Hepatocyte (in vitro differentiated cells): ENCODE results near the gene ZNF664. TPM values are rescaled to one million over a fixed set of nuclear protein-coding genes. Genes with fewer than 3 reads are reported as not detected.
"Not testable (repeated sequence)": the region's sequence is repeated elsewhere in the genome, so short reads cannot be mapped to it uniquely, and the experiment has no call there.

Source experiments
- DNase-seq: peaks from one replicate; pipeline ENCODE4 v3.0.0-alpha.2; 2016; ENCODE audit warnings: low spot score
- H2AFZ ChIP-seq: fragments of 200-600 bp; sonication (generic); 2 replicates; pipeline ENCODE4 v1.6.0; 2016; ENCODE audit warnings: antibody characterized with exemption, mild to moderate bottlenecking
- H3K27ac ChIP-seq: fragments of 200-600 bp; sonication (generic); 2 replicates; pipeline ENCODE4 v1.5.1; 2016; ENCODE audit warnings: mild to moderate bottlenecking
- H3K27me3 ChIP-seq: fragments of 200-600 bp; sonication (generic); 2 replicates; pipeline ENCODE4 v1.6.1; 2016
- H3K36me3 ChIP-seq: fragments of 200-600 bp; sonication (generic); replicated peaks from 2 replicates; pipeline ENCODE4 v1.5.1; 2016; ENCODE audit warnings: low read depth; ENCODE audit not compliant: insufficient read depth
- H3K4me1 ChIP-seq: fragments of 200-600 bp; sonication (generic); 2 replicates; pipeline ENCODE4 v1.5.1; 2016; ENCODE audit warnings: mild to moderate bottlenecking, moderate library complexity; ENCODE audit not compliant: insufficient read depth
- H3K4me2 ChIP-seq: fragments of 200-600 bp; sonication (generic); 2 replicates; pipeline ENCODE4 v1.6.0; 2016
- H3K4me3 ChIP-seq: fragments of 200-600 bp; sonication (generic); 2 replicates; pipeline ENCODE4 v1.5.1; 2016; ENCODE audit warnings: mild to moderate bottlenecking
- H3K79me2 ChIP-seq: fragments of 200-600 bp; sonication (generic); 2 replicates; pipeline ENCODE4 v1.6.0; 2017; ENCODE audit warnings: mild to moderate bottlenecking
- H3K9me2 ChIP-seq: fragments of 200-600 bp; sonication (generic); replicated peaks from 2 replicates; pipeline ENCODE4 v1.6.0; 2017; ENCODE audit warnings: mild to moderate bottlenecking; ENCODE audit not compliant: insufficient read depth
- H3K9me3 ChIP-seq: fragments of 200-600 bp; sonication (generic); 2 replicates; pipeline ENCODE4 v1.5.1; 2016; ENCODE audit warnings: low read depth, mild to moderate bottlenecking
- H4K20me1 ChIP-seq: fragments of 200-600 bp; sonication (generic); 2 replicates; pipeline ENCODE4 v1.6.0; 2016; ENCODE audit warnings: mild to moderate bottlenecking; ENCODE audit not compliant: insufficient read depth, poor library complexity, severe bottlenecking
- EZH2 ChIP-seq: fragments of 200-600 bp; sonication (generic); IDR thresholded peaks from 2 replicates; pipeline ENCODE4 v1.6.1; 2016; ENCODE audit warnings: antibody characterized with exemption, mild to moderate bottlenecking, borderline replicate concordance
- EZH2phosphoT487 ChIP-seq: fragments of 200-600 bp; sonication (generic); IDR thresholded peaks from one replicate; pipeline ENCODE4 v1.6.1; 2018; ENCODE audit warnings: antibody characterized with exemption, mild to moderate bottlenecking, low read depth, moderate library complexity; ENCODE audit not compliant: unreplicated experiment, severe bottlenecking
- WGBS: methylation state at CpG from one replicate; pipeline ENCODE4 v1.1.6; 2016; ENCODE audit warnings: low lambda C conversion rate; ENCODE audit errors: missing lambda C conversion rate; 5-methylcytosine and 5-hydroxymethylcytosine counted together
- polyA plus RNA-seq: library from polyadenylated mRNA; unstranded; fragments of >200 nt; fragmentation: Nextera tagmentation; extraction: Ambion mirVana; gene quantifications from 2 replicates; pipeline ENCODE4 v1.2.1, GENCODE V29; 2016
- total RNA-seq: library from RNA; depleted of rRNA; stranded (reverse); fragments of >200 nt; gene quantifications from 2 replicates; pipeline ENCODE4 v1.2.3, GENCODE V29; 2014
- TF ChIP-seq, protein P1 (sequence below): fragments of 200-600 bp; sonication (generic); IDR thresholded peaks from 2 replicates; pipeline ENCODE4 v1.5.1; 2016; ENCODE audit warnings: antibody characterized with exemption, mild to moderate bottlenecking; ENCODE audit not compliant: poor library complexity

ZNF664 gene
- total and polyA plus RNA-seq, 2 experiments from 2014 or later: 17.6 to 80.4 TPM

- Histone ChIP-seq H3K27ac (no peak overlapping the region), H3K4me3 (no peak overlapping the region), H3K9me3 (no peaks in the 10 kb centered on the region), H4K20me1 (no peaks in the 10 kb centered on the region), H3K36me3 (no peaks in the 10 kb centered on the region), H3K4me1 (no peaks in the 10 kb centered on the region), H3K4me2 (no peak overlapping the region), H3K79me2 (no peaks in the 10 kb centered on the region), H2AFZ (no peak overlapping the region), H3K9me2 (no peaks in the 10 kb centered on the region), H3K27me3 (no peaks in the 10 kb centered on the region)
- DNase-seq: no peak
- TF ChIP-seq EZH2phosphoT487: no peak
- TF ChIP-seq, protein P1, sequence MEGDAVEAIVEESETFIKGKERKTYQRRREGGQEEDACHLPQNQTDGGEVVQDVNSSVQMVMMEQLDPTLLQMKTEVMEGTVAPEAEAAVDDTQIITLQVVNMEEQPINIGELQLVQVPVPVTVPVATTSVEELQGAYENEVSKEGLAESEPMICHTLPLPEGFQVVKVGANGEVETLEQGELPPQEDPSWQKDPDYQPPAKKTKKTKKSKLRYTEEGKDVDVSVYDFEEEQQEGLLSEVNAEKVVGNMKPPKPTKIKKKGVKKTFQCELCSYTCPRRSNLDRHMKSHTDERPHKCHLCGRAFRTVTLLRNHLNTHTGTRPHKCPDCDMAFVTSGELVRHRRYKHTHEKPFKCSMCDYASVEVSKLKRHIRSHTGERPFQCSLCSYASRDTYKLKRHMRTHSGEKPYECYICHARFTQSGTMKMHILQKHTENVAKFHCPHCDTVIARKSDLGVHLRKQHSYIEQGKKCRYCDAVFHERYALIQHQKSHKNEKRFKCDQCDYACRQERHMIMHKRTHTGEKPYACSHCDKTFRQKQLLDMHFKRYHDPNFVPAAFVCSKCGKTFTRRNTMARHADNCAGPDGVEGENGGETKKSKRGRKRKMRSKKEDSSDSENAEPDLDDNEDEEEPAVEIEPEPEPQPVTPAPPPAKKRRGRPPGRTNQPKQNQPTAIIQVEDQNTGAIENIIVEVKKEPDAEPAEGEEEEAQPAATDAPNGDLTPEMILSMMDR: no peak
- no peak for TF ChIP-seq EZH2
- 95% methylated on average over 10 of the region's 10 CpGs for WGBS
These were observed 28.3 kb upstream of the ZNF664 start for GRCh38 chr12:123944696-123945095.

GRCh38 chr12:123945287-123946151, 27.5 kb upstream of the ZNF664 start:
- H3K9me3 ChIP-seq: no peaks in the 10 kb centered on the region
- H3K36me3 ChIP-seq: no peaks in the 10 kb centered on the region
- no peak overlapping the region for H3K4me3 ChIP-seq
- no peak overlapping the region for H3K27ac ChIP-seq
- no peaks in the 10 kb centered on the region for H4K20me1 ChIP-seq
- WGBS: 95% methylated on average over 25 of the region's 25 CpGs
- TF ChIP-seq, protein P1: no peak
- TF ChIP-seq EZH2 (no peak), EZH2phosphoT487 (no peak)
- no peak overlapping the region for H2AFZ ChIP-seq
- no peak overlapping the region for H3K4me2 ChIP-seq
- no peaks in the 10 kb centered on the region for H3K9me2 ChIP-seq
- H3K4me1 ChIP-seq: no peaks in the 10 kb centered on the region
- DNase-seq: no peak
- no peaks in the 10 kb centered on the region for H3K27me3 ChIP-seq
- H3K79me2 ChIP-seq: peaks cover 4% of the 10 kb centered on the region

DNA sequence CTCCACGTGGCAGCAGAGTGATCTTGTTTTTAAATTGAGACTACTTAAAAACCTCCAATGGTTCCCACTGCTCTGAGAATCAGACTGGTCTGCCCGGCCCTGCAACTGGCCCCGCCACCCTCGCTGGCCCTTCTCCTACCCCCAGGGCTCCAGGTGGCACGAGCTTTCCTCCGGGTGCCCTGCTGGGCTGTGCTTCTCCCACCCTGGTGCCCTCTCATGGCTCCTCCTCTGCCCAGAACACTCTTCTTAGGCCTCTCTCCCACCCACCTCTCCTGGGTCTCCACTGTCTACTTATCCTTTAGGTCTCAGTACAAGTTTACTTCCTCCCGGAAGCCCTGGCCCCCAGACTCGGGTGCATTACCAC, 26.9 kb upstream of the ZNF664 start:
- H2AFZ ChIP-seq: no peak overlapping the region
- no peaks in the 10 kb centered on the region for H3K27me3 ChIP-seq
- H3K79me2 ChIP-seq: peaks cover 7% of the 10 kb centered on the region
- H3K9me2 ChIP-seq: no peaks in the 10 kb centered on the region
- no peak overlapping the region for H3K27ac ChIP-seq
- no peaks in the 10 kb centered on the region for H4K20me1 ChIP-seq
- no peak overlapping the region for H3K4me2 ChIP-seq
- TF ChIP-seq, protein P1: no peak
- no peak for TF ChIP-seq EZH2
- TF ChIP-seq EZH2phosphoT487: no peak
- H3K4me1 ChIP-seq: no peaks in the 10 kb centered on the region
- DNase-seq: no peak
- H3K4me3 ChIP-seq: no peak overlapping the region
- no peaks in the 10 kb centered on the region for H3K9me3 ChIP-seq
- H3K36me3 ChIP-seq: no peaks in the 10 kb centered on the region
- 92% methylated on average over 8 of the region's 8 CpGs for WGBS

DNA sequence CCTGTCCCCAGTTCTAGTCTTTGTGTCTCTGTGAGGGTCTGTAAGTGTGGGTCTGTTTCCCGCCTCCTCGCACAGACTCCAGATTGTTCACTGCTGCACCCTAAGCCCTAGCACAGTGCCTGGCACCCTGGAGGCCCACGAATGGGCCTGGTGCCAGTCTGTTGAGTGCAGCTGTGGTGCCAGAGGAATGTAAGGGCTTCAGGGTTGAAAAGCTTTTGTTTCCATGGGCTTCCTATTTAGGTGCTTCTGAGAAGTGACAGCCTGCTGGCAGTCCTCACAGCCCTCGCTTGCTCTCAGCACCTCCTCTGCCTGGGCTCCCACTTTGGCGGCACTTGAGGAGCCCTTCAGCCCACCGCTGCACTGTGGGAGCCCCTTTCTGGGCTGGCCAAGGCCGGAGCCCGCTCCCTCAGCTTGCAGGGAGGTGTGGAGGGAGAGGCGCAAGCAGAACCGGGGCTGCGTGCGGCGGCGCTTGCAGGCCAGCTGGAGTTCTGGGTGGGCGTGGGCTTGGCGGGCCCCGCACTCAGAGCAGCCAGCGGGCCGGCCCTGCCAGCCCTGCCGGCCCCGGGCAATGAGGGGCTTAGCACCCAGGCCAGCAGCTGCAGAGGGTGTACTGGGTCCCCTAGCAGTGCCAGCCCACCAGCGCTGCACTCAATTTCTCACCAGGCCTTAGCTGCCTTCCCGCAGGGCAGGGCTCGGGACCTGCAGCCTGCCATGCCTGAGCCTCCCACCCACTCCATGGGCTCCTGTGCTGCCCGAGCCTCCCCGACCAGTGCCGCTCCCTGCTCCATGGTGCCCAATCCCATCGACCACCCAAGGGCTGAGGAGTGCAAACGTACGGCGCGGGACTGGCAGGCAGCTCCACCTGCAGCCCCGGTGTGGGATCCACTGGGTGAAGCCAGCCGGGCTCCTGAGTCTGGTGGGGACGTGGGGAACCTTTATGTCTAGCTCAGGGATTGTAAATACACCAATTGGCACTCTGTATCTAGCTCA, 26.2 kb upstream of the ZNF664 start:
- H3K27ac ChIP-seq, H4K20me1 ChIP-seq, H3K4me2 ChIP-seq, H3K4me1 ChIP-seq, H3K36me3 ChIP-seq, DNase-seq, H3K4me3 ChIP-seq, H3K27me3 ChIP-seq, H3K9me2 ChIP-seq, H2AFZ ChIP-seq, H3K9me3 ChIP-seq: not testable (repeated sequence)
- peaks cover 14% of the 10 kb centered on the region for H3K79me2 ChIP-seq
- WGBS: 96% methylated on average over 25 of the region's 35 CpGs

DNA sequence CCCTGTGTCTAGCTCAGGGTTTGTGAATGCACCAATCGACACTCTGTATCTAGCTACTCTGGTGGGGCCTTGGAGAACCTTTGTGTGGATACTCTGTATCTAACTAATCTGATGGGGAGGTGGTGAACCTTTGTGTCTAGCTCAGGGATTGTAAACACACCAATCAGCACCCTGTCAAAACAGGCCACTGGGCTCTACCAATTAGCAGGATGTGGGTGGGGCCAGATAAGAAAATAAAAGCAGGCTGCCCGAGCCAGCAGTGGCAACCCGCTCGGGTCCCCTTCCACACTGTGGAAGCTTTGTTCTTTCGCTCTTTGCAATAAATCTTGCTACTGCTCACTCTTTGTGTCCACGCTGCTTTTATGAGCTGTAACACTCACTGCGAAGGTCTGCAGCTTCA, 25.5 kb upstream of the ZNF664 start:
- H3K27ac ChIP-seq, H3K9me3 ChIP-seq, H3K4me3 ChIP-seq, H3K27me3 ChIP-seq, H4K20me1 ChIP-seq, H2AFZ ChIP-seq, H3K9me2 ChIP-seq, H3K4me2 ChIP-seq, H3K36me3 ChIP-seq, DNase-seq, H3K4me1 ChIP-seq: not testable (repeated sequence)
- peaks cover 16% of the 10 kb centered on the region for H3K79me2 ChIP-seq
- WGBS: 70% methylated on average over 7 of the region's 7 CpGs
